GM12892 (cell line): ENCODE measurements around the gene EXOC4.

ENCODE experiments used
- POLR2A ChIP-seq: IDR thresholded peaks from 2 replicates; pipeline ENCODE4 v1.6.1; 2011; ENCODE audit warnings: low read depth, low read length, control low read depth
- POLR2AphosphoS5 ChIP-seq: IDR thresholded peaks from 2 replicates; pipeline ENCODE4 v1.6.1; 2011; ENCODE audit warnings: low read depth, low read length, control low read depth
- TAF1 ChIP-seq: IDR thresholded peaks from 2 replicates; pipeline ENCODE4 v1.6.1; 2011; ENCODE audit warnings: low read depth, mild to moderate bottlenecking, control low read depth, low read length, borderline replicate concordance

DNA sequence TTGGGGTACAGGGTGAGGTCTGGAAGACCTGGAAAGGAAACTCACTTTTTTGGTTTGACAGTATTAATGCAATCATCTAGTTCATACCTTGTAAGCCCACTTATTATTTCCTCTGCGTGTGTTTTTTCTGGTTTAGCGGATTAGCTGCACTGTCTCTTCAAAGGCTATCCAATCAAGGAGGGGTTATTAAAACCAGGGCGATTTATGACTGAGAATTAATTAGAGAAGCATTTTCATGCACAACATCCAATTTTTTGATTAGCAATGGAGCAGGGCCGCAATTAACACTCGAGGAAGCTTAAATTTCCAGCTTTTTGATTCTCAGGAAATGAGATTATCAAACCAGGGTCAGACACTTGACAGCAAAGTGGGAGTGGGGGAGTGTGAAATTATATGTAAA, 248.9 kb downstream of the EXOC4 start:
- no peak for TF ChIP-seq POLR2AphosphoS5
- no peak for TF ChIP-seq POLR2A
- no peak for TF ChIP-seq TAF1
